Epithelial cell of prostate (primary cell): ENCODE measurements around the gene OR4B1.
"Not testable (repeated sequence)": the region's sequence is repeated elsewhere in the genome, so short reads cannot be mapped to it uniquely, and the experiment has no call there.

Source experiments
- DNase-seq: peaks from one replicate; pipeline ENCODE4 v3.0.0-alpha.2; 2011; ENCODE audit warnings: low read depth, low spot score
- H3K27ac ChIP-seq: fragments of 450-650 bp; 2 replicates; pipeline ENCODE4 v1.5.1; 2017; ENCODE audit warnings: mild to moderate bottlenecking

Gene OR4B1

GRCh38 chr11:48216510-48216909 lies at the start of gene OR4B1:
Gene OR4B1 (plus strand): TSS chr11:48216810. CDS start chr11:48216810, 0 bp downstream.
- no peak for DNase-seq
- H3K27ac ChIP-seq = no peak within 1 kb of the TSS

GRCh38 chr11:48167380-48167779 lies 49.2 kb upstream of the OR4B1 start:
- no peak overlapping the region for H3K27ac ChIP-seq
- no peak for DNase-seq

DNA sequence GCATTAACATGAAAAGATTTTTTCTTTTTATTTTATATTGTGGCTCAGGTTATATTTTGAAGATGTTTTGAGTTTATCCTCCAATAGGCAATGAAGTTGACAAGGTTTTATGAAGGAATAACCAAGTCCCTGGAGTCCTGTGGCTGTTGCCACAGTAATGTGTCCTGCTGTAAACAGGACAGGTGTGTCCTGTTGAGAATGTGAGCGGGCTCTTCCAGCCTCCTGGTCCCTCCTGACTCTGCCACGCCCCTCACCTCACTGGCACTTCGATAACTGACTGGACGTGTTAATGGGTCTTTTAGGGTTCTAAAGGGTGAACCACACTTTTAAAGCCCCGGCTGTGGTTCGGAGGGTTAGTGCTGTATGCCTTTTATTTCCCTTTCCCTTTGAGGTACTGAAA lies 47.8 kb upstream of the OR4B1 start:
- H3K27ac ChIP-seq = no peak overlapping the region
- DNase-seq = no peak

DNA sequence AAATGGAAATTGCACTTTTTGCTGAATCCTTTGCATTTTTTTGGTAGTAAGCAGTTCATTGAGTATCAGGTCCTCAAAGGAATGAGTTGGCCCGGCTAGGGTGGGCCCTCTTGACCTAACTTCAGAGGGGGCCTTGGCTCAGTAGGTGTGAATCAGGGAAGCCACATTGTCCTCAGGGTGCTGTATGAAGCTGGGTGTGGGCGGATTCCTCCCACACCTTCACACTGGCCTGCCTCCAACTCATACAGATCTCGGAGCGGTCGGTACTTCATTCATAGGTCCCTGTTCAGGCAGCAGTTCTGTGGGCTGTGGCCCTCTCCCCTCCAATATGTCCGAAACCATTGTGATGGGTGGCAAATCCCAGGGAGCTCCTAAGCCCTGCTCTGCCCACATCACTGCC lies 47.4 kb upstream of the OR4B1 start:
- DNase-seq = no peak
- H3K27ac ChIP-seq = no peak overlapping the region

DNA sequence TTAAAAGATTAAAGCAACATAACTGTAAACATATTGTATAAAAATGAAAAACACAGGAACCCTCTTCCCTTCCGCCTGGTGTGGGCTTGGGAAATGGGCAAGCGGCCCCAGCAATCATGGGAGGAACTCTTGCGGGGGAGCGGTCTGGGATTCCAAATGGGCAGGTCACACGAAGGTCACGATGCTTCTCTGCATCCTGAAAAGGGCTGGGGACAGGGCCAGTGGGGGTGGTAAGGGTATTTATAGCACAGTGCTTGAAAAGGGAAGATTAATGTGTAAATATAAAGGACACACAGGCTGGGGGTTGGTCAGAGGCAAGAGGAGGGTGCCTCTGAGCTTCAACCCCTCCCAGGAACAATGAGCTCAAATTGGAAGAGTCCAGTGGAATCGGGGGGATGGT lies 46.9 kb upstream of the OR4B1 start:
- DNase-seq = no peak
- H3K27ac ChIP-seq = no peak overlapping the region

DNA sequence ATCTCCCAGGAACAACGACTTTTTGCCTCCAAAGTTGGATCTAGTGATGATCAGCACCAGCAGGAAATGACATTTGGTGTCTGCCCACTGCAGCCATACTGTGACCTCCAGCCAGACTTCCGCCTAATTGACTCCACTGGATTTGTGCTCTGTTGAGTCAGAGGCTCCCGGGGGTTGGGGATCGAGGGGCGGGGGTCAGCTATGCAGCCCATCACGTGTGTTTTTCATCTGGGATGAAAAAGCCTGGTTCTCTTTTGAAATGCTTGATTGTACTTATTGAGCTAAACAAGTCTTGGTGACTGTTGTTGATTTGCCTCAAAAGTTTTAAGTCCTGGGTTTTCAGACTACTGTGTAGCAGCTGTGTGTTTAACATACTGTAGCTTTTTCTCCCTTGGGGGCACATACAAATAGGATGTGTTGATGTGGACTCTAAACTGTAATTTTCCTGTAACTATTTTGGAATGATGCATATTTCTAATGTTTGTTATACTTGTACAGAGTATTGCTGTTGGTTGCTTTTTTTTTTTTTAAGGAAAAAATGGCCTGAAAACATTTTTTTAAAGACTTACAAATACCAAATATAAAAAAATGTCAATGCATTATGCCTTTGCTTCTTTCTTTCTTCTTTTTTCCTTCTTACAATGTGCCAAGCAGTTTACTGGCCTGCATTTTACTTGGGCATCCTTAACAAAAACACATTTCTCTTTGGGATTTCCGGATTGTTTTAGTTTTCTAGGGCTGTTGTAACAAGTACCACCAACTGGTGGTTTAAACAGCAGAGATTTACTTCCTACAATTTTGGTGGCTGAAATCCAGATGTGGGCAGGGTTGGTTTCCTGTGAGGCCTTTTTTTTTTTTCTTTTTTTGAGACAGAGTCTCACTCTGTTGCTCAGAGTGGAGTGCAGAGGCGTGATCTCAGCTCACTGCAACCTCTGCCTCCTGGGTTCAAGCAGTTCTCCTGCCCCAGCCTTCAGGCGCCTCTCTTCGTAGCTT lies 46.1 kb upstream of the OR4B1 start:
- no peak for DNase-seq

DNA sequence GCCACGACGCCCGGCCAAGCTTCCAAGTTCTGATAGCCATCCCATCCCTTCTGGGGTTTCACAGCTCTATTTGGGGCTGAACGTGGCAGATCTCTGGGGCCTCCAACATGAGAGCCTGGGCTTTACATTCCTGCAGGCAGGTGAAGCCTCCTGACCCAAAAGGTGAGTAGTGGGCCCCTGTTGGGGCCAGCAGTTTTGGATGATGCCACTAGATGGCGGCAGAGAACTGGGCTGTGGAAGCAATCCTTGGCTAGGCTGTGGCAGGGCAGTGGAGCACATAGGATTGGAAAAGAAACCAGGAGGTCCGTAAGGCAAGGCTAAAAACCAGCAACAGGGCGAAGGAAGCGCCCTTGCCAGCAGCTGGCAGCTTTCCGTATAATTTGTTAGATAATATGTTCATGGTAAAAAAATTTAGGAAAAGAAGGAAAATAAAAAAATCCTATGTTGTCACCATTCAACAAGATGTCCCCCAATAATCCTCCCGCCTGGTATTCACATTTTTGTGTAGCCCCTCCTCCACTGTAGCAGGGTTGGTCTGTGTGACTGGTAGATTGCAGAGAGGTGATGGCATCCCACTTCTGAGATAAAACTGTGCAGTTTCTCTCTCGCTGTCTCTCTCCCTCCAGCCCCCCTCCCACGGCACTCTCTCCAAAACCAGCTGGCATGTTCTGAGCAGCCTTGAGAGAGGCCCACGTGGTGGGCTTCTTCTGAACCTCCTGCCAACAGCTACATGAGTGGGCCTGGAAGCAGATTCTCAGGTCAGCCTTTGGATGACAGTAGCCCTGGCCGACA lies 43.6 kb upstream of the OR4B1 start:
- DNase-seq = no peak
- no peak overlapping the region for H3K27ac ChIP-seq

More for the DNA sequence above, 46.1 kb upstream of the OR4B1 start:
- H3K27ac ChIP-seq = no peak overlapping the region

GRCh38 chr11:48177661-48178060 lies 38.9 kb upstream of the OR4B1 start:
- no peak overlapping the region for H3K27ac ChIP-seq
- DNase-seq = no peak

- no peak for DNase-seq
- H3K27ac ChIP-seq = no peak overlapping the region
Observed at GRCh38 chr11:48180627-48181026, 36.0 kb upstream of the OR4B1 start.

DNA sequence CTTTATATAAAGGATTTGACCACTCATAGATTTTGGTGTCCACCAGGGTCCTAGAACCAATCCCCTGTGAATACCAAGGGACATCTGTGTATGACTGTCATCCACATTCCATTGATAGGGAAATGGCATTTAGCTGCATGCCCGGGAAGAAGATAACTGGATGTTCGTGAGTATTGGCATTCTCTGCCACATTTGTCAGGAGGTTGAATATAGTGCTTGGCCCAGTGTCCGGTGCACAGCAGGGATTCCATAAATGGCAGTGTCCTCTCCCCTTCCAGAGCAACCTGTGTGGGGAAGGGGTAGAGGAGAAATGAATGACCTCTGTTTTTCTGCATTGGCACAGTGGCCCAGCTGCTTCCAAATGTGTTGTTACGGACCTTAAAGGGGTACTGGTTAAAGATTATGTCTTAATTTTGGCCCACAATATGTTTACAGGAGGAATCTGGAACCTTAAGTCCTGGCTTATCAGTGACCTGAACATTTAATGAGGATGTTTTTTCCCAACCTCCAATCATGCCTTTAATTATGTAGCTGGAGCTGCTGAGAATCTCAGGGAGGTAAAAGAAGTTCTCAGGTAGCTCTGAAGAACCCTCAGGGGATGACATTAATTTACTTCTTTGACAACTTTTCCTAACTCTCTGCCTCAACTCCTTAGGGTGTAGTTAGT lies 33.6 kb upstream of the OR4B1 start:
- DNase-seq = no peak
- H3K27ac ChIP-seq = no peak overlapping the region

DNA sequence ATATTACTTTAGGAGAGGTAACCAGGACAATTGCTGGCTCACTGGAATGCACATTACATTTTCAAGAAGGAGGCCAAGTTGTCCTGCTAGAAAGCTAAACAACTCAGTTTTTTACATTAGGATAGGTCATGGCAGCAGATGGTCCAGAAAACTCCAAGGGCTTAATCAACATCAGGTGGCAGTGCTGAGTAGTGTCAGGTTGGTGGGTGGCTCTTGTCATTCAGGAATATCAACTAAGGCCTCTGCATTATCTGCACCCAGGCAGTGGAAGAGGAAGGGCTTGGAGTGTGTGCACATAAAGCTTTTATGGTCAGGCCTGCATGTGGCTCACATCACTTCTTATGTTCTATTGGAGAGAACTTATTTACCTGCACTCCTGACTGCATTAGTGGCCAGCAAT lies 32.2 kb upstream of the OR4B1 start:
- no peak for DNase-seq
- H3K27ac ChIP-seq = no peak overlapping the region

DNA sequence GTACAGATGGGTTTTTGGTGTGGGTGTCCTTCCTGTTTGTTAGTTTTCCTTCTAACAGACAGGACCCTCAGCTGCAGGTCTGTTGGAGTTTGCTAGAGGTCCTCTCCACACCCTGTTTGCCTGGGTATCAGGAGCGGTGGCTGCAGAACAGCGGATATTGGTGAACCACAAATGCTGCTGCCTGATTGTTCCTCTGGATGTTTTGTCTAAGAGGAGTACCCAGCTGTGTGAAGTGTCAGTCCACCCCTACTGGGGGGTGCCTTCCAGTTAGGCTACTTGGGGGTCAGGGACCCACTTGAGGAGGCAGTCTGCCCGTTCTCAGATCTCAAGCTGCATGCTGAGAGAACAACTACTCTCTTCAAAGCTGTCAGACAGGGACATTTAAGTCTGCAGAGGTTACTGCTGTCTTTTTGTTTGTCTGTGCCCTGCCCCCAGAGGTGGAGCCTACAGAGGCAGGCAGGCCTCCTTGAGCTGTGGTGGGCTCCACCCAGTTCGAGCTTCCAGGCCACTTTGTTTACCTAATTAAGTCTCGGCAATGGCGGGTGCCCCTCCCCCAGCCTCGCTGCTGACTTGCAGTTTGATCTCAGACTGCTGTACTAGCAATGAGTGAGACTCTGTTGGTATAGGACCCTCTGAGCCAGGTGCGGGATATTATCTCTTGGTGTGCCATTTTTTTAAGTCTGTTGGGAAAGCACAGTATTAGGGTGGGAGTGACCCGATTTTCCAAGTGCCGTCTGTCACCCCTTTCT lies 25.5 kb upstream of the OR4B1 start:
- DNase-seq = not testable (repeated sequence)

DNA sequence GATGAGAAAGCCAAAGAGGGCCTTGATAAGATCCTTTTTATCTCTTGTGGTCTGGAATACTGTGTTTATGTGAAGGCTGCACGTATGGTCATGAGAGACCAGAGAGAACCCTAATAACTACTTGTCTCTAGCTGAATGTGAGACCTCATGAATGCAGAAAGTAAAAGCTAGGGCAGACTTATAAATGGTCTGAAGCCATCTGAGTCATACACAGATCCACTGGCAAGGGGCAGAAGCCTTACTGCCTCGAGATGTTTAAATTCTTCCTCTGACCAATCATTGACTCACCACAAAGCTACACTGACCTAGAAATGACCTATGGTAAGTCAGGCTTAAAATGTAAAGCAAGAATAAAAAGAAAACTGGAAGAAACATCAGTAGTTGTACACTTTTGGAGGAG lies 22.7 kb upstream of the OR4B1 start:
- H3K27ac ChIP-seq = no peak overlapping the region
- DNase-seq = peak; percentile 22

More for the DNA sequence above, 25.5 kb upstream of the OR4B1 start:
- H3K27ac ChIP-seq = not testable (repeated sequence)

DNA sequence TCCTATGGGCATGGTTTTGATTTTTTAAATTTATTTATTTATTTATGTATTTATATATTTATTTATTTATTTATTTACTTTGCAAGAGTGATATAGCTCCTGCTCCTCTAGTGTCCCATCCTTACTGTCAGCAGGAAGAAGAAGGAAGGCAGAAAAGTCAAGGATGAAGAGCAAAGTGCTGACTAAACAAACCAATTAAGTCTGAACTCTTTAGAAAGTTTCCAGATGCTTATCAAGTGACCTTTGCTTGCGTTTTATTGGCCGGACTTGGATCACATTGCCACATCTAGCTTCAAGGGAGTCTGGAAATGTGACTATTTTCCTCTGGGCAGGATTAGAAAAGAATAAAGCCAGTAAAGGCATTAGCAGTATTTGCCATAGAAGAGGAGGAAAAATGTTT lies 8.7 kb upstream of the OR4B1 start:
- no peak overlapping the region for H3K27ac ChIP-seq
- no peak for DNase-seq

DNA sequence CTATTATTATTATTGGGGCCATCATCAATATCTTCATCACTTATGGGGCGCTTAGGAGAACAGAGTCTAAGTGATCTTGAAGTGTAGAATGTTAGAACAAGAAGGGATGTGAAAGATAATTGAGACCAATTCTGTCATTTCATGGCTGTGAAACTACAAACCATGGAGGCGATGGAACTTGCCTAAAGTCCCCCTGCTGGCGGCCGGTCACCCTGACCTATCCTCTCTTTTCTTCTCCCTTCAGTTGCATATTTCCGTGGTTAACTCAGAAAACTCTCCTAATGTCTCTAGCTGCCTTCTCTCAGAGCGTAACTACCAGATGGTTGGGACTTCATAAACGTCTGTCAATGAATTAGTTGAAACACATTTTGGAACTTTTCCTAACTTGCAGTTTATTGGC lies 6.6 kb upstream of the OR4B1 start:
- no peak for DNase-seq
- no peak overlapping the region for H3K27ac ChIP-seq

GRCh38 chr11:48228761-48229160 lies 12.2 kb downstream of the OR4B1 start:
- no peak overlapping the region for H3K27ac ChIP-seq
- no peak for DNase-seq

GRCh38 chr11:48230057-48230456 lies 13.4 kb downstream of the OR4B1 start:
- DNase-seq, H3K27ac ChIP-seq: not testable (repeated sequence)

DNA sequence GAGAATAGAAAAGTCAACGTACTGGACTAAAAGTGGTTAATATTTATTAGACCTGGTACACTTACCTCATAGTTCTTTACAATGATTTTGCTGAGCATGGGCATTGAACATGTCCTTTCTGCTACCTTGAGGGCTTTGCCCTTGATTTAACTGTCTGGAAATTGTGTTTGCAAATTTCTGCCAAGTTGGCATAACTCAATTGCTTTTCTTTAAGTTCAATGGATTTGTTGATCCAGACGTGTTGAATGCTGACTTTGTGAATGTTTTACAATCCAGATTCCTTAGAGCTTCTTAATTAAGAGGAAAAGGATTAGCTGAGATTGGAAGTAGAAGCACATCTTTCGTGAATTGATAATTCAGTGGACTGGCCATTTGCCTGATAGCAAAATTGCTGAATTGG lies 21.1 kb downstream of the OR4B1 start:
- DNase-seq = no peak
- no peak overlapping the region for H3K27ac ChIP-seq

- no peak for DNase-seq
Observed at GRCh38 chr11:48242501-48242900, 25.9 kb downstream of the OR4B1 start.

DNA sequence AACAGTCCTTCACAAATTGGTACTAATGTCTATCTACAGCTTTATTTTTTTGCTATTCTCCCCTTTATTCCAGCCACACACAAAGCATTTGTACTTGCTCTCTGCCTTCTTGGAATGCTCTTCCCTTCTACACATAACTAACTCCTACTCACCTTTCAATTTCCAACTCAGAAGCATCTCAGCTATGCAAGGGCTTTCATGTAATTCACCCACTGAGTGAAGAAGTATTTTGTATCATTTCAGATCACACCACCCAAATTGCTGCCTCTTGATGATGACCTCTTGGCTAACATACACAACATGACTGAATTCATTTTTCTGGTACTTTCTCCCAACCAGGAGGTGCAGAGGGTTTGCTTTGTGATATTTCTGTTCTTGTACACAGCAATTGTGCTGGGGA lies 28.2 kb downstream of the OR4B1 start, which contains the start of gene OR4X2:
OR4X2 (plus strand) TSS at position 301 of the 400 bp plus-strand sequence; CDS start at position 301, 0 bp downstream.
- no peak for DNase-seq
- H3K27ac ChIP-seq = no peak within 1 kb of the TSS

More at GRCh38 chr11:48242501-48242900, 25.9 kb downstream of the OR4B1 start:
- no peak overlapping the region for H3K27ac ChIP-seq
